Stimulated activated CD4-positive, alpha-beta T cell treated with anti-CD3 and anti-CD28 coated beads, TNF-alpha, amount 100 ng/mL, for 4 hours (primary cell): ENCODE measurements around the gene PLAAT1.

Experiments
- DNase-seq, 3 experiments: peaks; one replicate each; pipeline ENCODE4 v3.0.0-alpha.2; 2020; ENCODE audit warnings: low read depth in 3 of 3

PLAAT1 gene

GRCh38 chr3:193240850-193241706 is at the start of gene PLAAT1:
PLAAT1 (plus strand) TSS chr3:193241222; CDS start chr3:193255651, 14,429 bp downstream.
- no peak for DNase-seq

GRCh38 chr3:193194371-193194770 is 46.7 kb upstream of the PLAAT1 start:
- no peak for DNase-seq

GRCh38 chr3:193196746-193197145 is 44.3 kb upstream of the PLAAT1 start:
- DNase-seq: no peak

GRCh38 chr3:193207290-193208273 is 33.4 kb upstream of the PLAAT1 start:
- no peak for DNase-seq

- DNase-seq: no peak
These were observed 30.4 kb upstream of the PLAAT1 start for GRCh38 chr3:193210618-193211017.

GRCh38 chr3:193211173-193211572 is 29.8 kb upstream of the PLAAT1 start:
- no peak for DNase-seq

GRCh38 chr3:193211984-193212383 is 29.0 kb upstream of the PLAAT1 start:
- no peak for DNase-seq

GRCh38 chr3:193212844-193213243 is 28.2 kb upstream of the PLAAT1 start:
- DNase-seq: no peak

GRCh38 chr3:193214445-193214844 is 26.6 kb upstream of the PLAAT1 start:
- no peak for DNase-seq

- DNase-seq: no peak
These were observed 15.5 kb upstream of the PLAAT1 start for GRCh38 chr3:193225302-193226125.

GRCh38 chr3:193228206-193228605 is 12.8 kb upstream of the PLAAT1 start:
- no peak for DNase-seq

- DNase-seq: no peak
These were observed 11.1 kb upstream of the PLAAT1 start for GRCh38 chr3:193229851-193230420.

- no peak for DNase-seq
These were observed 10.4 kb upstream of the PLAAT1 start for GRCh38 chr3:193230610-193231009.

- DNase-seq: no peak
These were observed 9.8 kb upstream of the PLAAT1 start for GRCh38 chr3:193231201-193231600.

- no peak for DNase-seq
These were observed 4.4 kb upstream of the PLAAT1 start for GRCh38 chr3:193236599-193236998.

GRCh38 chr3:193237030-193237429 is 4.0 kb upstream of the PLAAT1 start:
- no peak for DNase-seq

- no peak for DNase-seq
These were observed 579 bp upstream of the PLAAT1 start for GRCh38 chr3:193240436-193240849.

- no peak for DNase-seq
These were observed 694 bp downstream of the PLAAT1 start for GRCh38 chr3:193241716-193242115.

GRCh38 chr3:193243571-193243970 is 2.5 kb downstream of the PLAAT1 start:
- no peak for DNase-seq

- no peak for DNase-seq
These were observed 7.9 kb downstream of the PLAAT1 start for GRCh38 chr3:193248848-193249468.

GRCh38 chr3:193250492-193250891 is 9.5 kb downstream of the PLAAT1 start:
- DNase-seq: no peak
